Measurements from ENCODE around the gene KIF3C. TPM values are rescaled to one million over a fixed set of nuclear protein-coding genes. Genes with fewer than 3 reads are reported as not detected.
"Not testable (repeated sequence)": the region's sequence is repeated elsewhere in the genome, so short reads cannot be mapped to it uniquely, and the experiment has no call there.

Gene KIF3C
- total RNA-seq, 1 experiment from 2014 or later = 55.7 TPM

DNA sequence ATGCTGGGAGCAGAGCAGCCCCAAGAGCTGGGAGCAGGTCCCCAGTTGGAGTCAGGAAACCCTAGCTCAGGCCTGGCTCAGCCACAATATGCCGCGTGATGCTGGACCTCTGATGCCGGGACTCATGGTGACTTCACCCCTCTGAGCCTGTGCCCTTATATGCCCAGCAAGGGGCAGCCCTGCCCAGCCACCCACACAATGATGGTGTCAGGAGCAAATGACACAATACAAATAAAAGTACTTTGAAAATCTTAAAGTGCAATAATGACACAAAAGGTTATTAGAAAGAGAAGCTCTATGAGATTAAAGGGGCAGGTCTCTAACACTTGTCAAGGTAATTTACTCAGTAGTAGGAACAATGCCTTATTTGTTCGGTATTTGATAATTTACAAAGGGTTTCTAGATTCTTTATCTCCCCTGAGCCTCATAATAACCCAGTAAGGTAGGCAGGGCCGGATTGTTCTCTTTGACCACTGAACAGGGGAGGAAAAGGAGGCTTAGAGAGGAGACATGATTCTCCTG lies 18.3 kb upstream of the KIF3C start:
- Histone ChIP-seq H3K27me3 (ENCODE audit: control insufficient read depth, insufficient read depth, low read length) (no peaks in the 10 kb centered on the region), H3K4me3 (ENCODE audit: low read depth in 2 of 2, low read length in 2 of 2) (no peak overlapping the region), H3K4me1 (ENCODE audit: control insufficient read depth, insufficient read depth, low read length) (peaks cover 27% of the 10 kb centered on the region), H3K36me3 (ENCODE audit: control insufficient read depth, insufficient read depth, low read length) (no peaks in the 10 kb centered on the region), H3K27ac (ENCODE audit: low read length) (peak overlapping the region; percentile 62), H3K9me3 (ENCODE audit: control insufficient read depth, insufficient read depth, low read depth, low read length) (no peaks in the 10 kb centered on the region)
- intact Hi-C loops (cut with micrococcal nuclease; ENCODE audit: unreplicated experiment) = no loop called here
- BruUV-seq (replicated peaks) = no TSS peak
- TF ChIP-seq POLR2AphosphoS5 (IDR thresholded peaks at IDR 0.05; ENCODE audit: low read depth, low read length) = no peak
- TF ChIP-seq SIN3A (IDR thresholded peaks at IDR 0.05; ENCODE audit: borderline replicate concordance, insufficient read depth, low read depth, low read length) = no peak
- TF ChIP-seq, protein P1, sequence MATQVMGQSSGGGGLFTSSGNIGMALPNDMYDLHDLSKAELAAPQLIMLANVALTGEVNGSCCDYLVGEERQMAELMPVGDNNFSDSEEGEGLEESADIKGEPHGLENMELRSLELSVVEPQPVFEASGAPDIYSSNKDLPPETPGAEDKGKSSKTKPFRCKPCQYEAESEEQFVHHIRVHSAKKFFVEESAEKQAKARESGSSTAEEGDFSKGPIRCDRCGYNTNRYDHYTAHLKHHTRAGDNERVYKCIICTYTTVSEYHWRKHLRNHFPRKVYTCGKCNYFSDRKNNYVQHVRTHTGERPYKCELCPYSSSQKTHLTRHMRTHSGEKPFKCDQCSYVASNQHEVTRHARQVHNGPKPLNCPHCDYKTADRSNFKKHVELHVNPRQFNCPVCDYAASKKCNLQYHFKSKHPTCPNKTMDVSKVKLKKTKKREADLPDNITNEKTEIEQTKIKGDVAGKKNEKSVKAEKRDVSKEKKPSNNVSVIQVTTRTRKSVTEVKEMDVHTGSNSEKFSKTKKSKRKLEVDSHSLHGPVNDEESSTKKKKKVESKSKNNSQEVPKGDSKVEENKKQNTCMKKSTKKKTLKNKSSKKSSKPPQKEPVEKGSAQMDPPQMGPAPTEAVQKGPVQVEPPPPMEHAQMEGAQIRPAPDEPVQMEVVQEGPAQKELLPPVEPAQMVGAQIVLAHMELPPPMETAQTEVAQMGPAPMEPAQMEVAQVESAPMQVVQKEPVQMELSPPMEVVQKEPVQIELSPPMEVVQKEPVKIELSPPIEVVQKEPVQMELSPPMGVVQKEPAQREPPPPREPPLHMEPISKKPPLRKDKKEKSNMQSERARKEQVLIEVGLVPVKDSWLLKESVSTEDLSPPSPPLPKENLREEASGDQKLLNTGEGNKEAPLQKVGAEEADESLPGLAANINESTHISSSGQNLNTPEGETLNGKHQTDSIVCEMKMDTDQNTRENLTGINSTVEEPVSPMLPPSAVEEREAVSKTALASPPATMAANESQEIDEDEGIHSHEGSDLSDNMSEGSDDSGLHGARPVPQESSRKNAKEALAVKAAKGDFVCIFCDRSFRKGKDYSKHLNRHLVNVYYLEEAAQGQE (IDR thresholded peaks at IDR 0.05; ENCODE audit: insufficient read depth in 1 of 2, low read depth in 2 of 2, low read length in 1 of 2) = no peak
- TF ChIP-seq TCF7L2 (IDR thresholded peaks at IDR 0.05; ENCODE audit: low read depth, low read length) = no peak
- TF ChIP-seq, protein P2, sequence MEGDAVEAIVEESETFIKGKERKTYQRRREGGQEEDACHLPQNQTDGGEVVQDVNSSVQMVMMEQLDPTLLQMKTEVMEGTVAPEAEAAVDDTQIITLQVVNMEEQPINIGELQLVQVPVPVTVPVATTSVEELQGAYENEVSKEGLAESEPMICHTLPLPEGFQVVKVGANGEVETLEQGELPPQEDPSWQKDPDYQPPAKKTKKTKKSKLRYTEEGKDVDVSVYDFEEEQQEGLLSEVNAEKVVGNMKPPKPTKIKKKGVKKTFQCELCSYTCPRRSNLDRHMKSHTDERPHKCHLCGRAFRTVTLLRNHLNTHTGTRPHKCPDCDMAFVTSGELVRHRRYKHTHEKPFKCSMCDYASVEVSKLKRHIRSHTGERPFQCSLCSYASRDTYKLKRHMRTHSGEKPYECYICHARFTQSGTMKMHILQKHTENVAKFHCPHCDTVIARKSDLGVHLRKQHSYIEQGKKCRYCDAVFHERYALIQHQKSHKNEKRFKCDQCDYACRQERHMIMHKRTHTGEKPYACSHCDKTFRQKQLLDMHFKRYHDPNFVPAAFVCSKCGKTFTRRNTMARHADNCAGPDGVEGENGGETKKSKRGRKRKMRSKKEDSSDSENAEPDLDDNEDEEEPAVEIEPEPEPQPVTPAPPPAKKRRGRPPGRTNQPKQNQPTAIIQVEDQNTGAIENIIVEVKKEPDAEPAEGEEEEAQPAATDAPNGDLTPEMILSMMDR (IDR thresholded peaks at IDR 0.05) = no peak
- in situ Hi-C loops (cut with HindIII; ENCODE audit: low pct_unique_long_range_greater_than_20kb, low sequenced_read_pairs) = no loop called here
- POLR2A ChIA-PET = interaction anchor here (1.1 kb wide), 1 partner anchor 11 kb away, joined by 3 read pairs; no protein-coding TSS in a partner anchor
- ATAC-seq (no peak), DNase-seq (ENCODE audit: low read depth, low spot score) (no peak)
- CTCF ChIA-PET = no interaction called here

DNA sequence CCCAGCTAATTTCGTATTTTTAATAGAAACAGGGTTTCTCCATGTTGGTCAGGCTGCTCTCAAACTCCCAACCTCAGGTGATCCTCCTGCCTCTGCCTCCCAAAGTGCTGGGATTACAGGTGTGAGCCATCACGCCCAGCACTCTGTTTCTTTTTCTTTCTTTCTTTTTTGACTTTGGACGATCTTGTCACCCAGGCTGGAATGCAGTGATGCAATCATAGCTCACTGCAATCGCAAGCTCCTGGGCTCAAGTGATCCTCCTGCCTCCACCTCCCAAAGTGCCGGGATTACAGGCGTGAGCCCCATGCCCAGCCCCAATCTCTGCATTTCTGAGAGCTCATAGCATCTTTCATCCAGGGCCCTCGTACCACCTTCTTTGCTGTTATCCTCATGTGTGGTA lies 17.1 kb upstream of the KIF3C start:
- CTCF ChIA-PET; POLR2A ChIA-PET; in situ Hi-C loops (cut with HindIII; ENCODE audit: low pct_unique_long_range_greater_than_20kb, low sequenced_read_pairs); H3K36me3 ChIP-seq (ENCODE audit: control insufficient read depth, insufficient read depth, low read length); BruUV-seq (replicated peaks); ATAC-seq; H3K9me3 ChIP-seq (ENCODE audit: control insufficient read depth, insufficient read depth, low read depth, low read length); DNase-seq (ENCODE audit: low read depth, low spot score); H3K4me3 ChIP-seq (ENCODE audit: low read depth in 2 of 2, low read length in 2 of 2); intact Hi-C loops (cut with micrococcal nuclease; ENCODE audit: unreplicated experiment); H3K27me3 ChIP-seq (ENCODE audit: control insufficient read depth, insufficient read depth, low read length): not testable (repeated sequence)
- H3K27ac ChIP-seq (ENCODE audit: low read length) = peak overlapping the region; percentile 24; the same call in 1 of the 2 replicates
- H3K4me1 ChIP-seq (ENCODE audit: control insufficient read depth, insufficient read depth, low read length) = peaks cover 27% of the 10 kb centered on the region

GRCh38 chr2:25998816-25999383 lies 16.6 kb upstream of the KIF3C start:
- H3K4me1 ChIP-seq (ENCODE audit: control insufficient read depth, insufficient read depth, low read length) = peaks cover 27% of the 10 kb centered on the region
- POLR2A ChIA-PET; DNase-seq (ENCODE audit: low read depth, low spot score); H3K4me3 ChIP-seq (ENCODE audit: low read depth in 2 of 2, low read length in 2 of 2); BruUV-seq (replicated peaks); ATAC-seq; H3K36me3 ChIP-seq (ENCODE audit: control insufficient read depth, insufficient read depth, low read length); H3K9me3 ChIP-seq (ENCODE audit: control insufficient read depth, insufficient read depth, low read depth, low read length); H3K27ac ChIP-seq (ENCODE audit: low read length); H3K27me3 ChIP-seq (ENCODE audit: control insufficient read depth, insufficient read depth, low read length); CTCF ChIA-PET; intact Hi-C loops (cut with micrococcal nuclease; ENCODE audit: unreplicated experiment); in situ Hi-C loops (cut with HindIII; ENCODE audit: low pct_unique_long_range_greater_than_20kb, low sequenced_read_pairs): not testable (repeated sequence)

Data from Panc1 (cell line).